GM10266 (cell line): ENCODE results near the gene CTNNA3.

Experiments
- DNase-seq: peaks from one replicate; pipeline ENCODE4 v3.0.0; 2012; ENCODE audit errors: extremely low spot score
- CTCF ChIP-seq: IDR thresholded peaks from 2 replicates; pipeline ENCODE4 v1.5.1; 2012; ENCODE audit warnings: mild to moderate bottlenecking, low read depth; ENCODE audit not compliant: control insufficient read depth, insufficient read depth; ENCODE audit errors: missing control alignments

Gene CTNNA3

GRCh38 chr10:66321723-66322665 is 1374.0 kb downstream of the CTNNA3 start:
- no peak for TF ChIP-seq CTCF
- DNase-seq = no peak

GRCh38 chr10:66318761-66319160 is 1377.2 kb downstream of the CTNNA3 start:
- no peak for TF ChIP-seq CTCF

GRCh38 chr10:66307826-66308225 is 1388.2 kb downstream of the CTNNA3 start:
- no peak for DNase-seq
- no peak for TF ChIP-seq CTCF

More at GRCh38 chr10:66318761-66319160, 1377.2 kb downstream of the CTNNA3 start:
- no peak for DNase-seq

GRCh38 chr10:66301078-66301477 is 1394.9 kb downstream of the CTNNA3 start:
- DNase-seq = no peak
- no peak for TF ChIP-seq CTCF

- no peak for TF ChIP-seq CTCF
- no peak for DNase-seq
These were observed 1400.4 kb downstream of the CTNNA3 start for GRCh38 chr10:66295602-66296001.

GRCh38 chr10:66294538-66294937 is 1401.5 kb downstream of the CTNNA3 start:
- no peak for DNase-seq
- no peak for TF ChIP-seq CTCF

GRCh38 chr10:66292922-66293321 is 1403.1 kb downstream of the CTNNA3 start:
- no peak for DNase-seq
- TF ChIP-seq CTCF = no peak
